ENCODE results near the gene MCM10. TPM values are rescaled to one million over a fixed set of nuclear protein-coding genes. Genes with fewer than 3 reads are reported as not detected.

MCM10 gene
- total and polyA plus RNA-seq, 2 experiments from 2014 or later, result 3.1 to 3.6 TPM

DNA sequence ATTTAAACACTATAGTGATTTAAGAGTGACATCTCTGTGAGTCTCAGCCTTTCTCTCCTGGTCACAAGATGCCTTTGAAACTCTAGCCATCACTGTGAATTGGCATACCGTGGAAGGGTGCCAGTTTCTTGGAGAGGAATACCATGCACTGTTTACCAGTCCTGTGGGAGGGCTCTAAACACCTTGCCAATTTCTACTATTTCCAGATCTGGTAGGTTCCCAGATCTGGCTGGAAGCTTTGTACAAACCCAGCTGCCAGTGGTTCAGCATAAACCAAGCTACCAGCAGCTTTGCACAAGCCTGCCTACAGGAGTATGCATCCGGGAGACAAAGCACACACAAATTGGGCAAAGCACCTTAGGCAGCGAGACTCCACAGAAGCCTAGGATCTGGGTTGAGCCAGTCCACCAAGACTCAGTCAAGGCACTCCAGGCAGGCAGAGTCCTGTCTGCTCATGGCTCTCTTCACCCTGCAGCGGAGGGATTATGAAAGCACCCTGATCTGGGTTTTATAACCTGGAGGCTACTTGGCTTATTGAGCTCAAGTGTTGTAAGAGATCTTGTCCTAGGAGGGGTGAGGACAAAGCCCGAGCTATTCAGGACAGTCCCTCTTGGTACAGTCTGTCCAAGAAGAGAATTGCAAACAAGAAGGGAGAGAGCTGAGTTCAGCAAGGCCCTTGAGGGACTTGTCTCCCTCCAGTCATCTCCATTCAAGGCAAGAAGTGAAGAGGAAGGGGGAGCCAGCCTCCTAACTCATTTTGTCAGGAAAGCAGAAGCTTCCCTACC, 23.6 kb downstream of the MCM10 start:
- Histone ChIP-seq H4K20me1 (ENCODE audit: insufficient read depth, poor library complexity, severe bottlenecking) (no peaks in the 10 kb centered on the region), H3K9me2 (replicated peaks; ENCODE audit: insufficient read depth) (no peaks in the 10 kb centered on the region), H3K27me3 (no peaks in the 10 kb centered on the region), H3K4me1 (ENCODE audit: insufficient read depth) (no peaks in the 10 kb centered on the region), H3K79me2 (no peaks in the 10 kb centered on the region), H3K36me3 (replicated peaks; ENCODE audit: insufficient read depth, low read depth) (no peaks in the 10 kb centered on the region), H3K9me3 (ENCODE audit: low read depth) (no peaks in the 10 kb centered on the region), H3K4me3 (no peak overlapping the region), H3K4me2 (no peak overlapping the region), H2AFZ (no peak overlapping the region), H3K27ac (no peak overlapping the region)
- WGBS (ENCODE audit: low lambda C conversion rate, missing lambda C conversion rate), result 95% methylated on average over 5 of the region's 5 CpGs
- no peak for TF ChIP-seq EZH2 (IDR thresholded peaks at IDR 0.05; ENCODE audit: borderline replicate concordance)
- no peak for TF ChIP-seq EZH2phosphoT487 (IDR thresholded peaks at IDR 0.05; ENCODE audit: low read depth, severe bottlenecking, unreplicated experiment)
- TF ChIP-seq, protein P1, sequence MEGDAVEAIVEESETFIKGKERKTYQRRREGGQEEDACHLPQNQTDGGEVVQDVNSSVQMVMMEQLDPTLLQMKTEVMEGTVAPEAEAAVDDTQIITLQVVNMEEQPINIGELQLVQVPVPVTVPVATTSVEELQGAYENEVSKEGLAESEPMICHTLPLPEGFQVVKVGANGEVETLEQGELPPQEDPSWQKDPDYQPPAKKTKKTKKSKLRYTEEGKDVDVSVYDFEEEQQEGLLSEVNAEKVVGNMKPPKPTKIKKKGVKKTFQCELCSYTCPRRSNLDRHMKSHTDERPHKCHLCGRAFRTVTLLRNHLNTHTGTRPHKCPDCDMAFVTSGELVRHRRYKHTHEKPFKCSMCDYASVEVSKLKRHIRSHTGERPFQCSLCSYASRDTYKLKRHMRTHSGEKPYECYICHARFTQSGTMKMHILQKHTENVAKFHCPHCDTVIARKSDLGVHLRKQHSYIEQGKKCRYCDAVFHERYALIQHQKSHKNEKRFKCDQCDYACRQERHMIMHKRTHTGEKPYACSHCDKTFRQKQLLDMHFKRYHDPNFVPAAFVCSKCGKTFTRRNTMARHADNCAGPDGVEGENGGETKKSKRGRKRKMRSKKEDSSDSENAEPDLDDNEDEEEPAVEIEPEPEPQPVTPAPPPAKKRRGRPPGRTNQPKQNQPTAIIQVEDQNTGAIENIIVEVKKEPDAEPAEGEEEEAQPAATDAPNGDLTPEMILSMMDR (IDR thresholded peaks at IDR 0.05; ENCODE audit: poor library complexity), result no peak
- no peak for DNase-seq (ENCODE audit: low spot score)

DNA sequence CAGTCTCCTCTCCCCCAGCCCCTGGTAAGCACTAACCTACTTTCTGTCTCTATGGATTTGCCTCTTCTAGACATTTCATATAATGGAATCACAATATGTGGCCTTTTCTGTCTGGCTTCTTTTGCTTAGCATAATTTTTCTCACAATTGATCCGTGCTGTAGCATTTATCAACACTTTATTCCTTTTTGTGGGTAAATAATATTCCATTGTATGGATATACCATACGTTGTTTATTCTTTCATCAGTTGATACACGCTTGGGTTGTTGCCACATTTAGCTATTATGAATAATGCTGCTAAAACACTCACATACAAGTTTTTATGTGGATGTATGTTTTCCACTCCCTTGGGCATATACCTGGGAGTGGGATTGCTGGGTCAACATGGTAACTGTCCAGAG, 25.8 kb downstream of the MCM10 start:
- H3K4me2 ChIP-seq, result no peak overlapping the region
- H3K79me2 ChIP-seq, result no peaks in the 10 kb centered on the region
- H3K4me1 ChIP-seq (ENCODE audit: insufficient read depth), result no peaks in the 10 kb centered on the region
- H3K36me3 ChIP-seq (replicated peaks; ENCODE audit: insufficient read depth, low read depth), result no peaks in the 10 kb centered on the region
- no peak overlapping the region for H2AFZ ChIP-seq
- H3K27ac ChIP-seq, result no peak overlapping the region
- no peak overlapping the region for H3K4me3 ChIP-seq
- no peaks in the 10 kb centered on the region for H3K9me3 ChIP-seq (ENCODE audit: low read depth)
- H3K27me3 ChIP-seq, result no peaks in the 10 kb centered on the region
- WGBS (ENCODE audit: low lambda C conversion rate, missing lambda C conversion rate), result 100% methylated on average over 3 of the region's 3 CpGs
- no peaks in the 10 kb centered on the region for H4K20me1 ChIP-seq (ENCODE audit: insufficient read depth, poor library complexity, severe bottlenecking)
- H3K9me2 ChIP-seq (replicated peaks; ENCODE audit: insufficient read depth), result no peaks in the 10 kb centered on the region
- no peak for DNase-seq (ENCODE audit: low spot score)
- TF ChIP-seq, protein P1 (IDR thresholded peaks at IDR 0.05; ENCODE audit: poor library complexity), result no peak
- no peak for TF ChIP-seq EZH2phosphoT487 (IDR thresholded peaks at IDR 0.05; ENCODE audit: low read depth, severe bottlenecking, unreplicated experiment)
- no peak for TF ChIP-seq EZH2 (IDR thresholded peaks at IDR 0.05; ENCODE audit: borderline replicate concordance)

DNA sequence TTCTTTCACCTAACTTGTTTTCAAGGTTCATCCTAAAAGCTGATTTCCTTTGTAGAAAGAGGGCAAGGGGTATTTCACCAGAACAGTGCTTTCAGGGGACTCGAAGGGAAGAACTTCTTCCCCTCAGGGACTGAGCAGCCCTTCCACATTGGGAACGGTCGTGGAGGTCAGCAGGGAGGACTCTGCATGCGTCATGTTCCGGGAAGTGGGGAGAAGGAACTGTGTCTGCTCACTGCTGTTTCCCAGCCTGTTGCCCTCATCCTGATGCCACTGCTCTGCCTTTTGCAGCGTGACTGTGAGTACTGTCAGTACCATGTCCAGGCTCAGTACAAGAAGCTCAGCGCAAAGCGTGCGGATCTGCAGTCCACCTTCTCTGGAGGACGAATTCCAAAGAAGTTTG, 27.2 kb downstream of the MCM10 start:
- Histone ChIP-seq H4K20me1 (ENCODE audit: insufficient read depth, poor library complexity, severe bottlenecking) (no peaks in the 10 kb centered on the region), H3K4me3 (no peak overlapping the region), H3K9me3 (ENCODE audit: low read depth) (no peaks in the 10 kb centered on the region), H3K4me1 (ENCODE audit: insufficient read depth) (no peaks in the 10 kb centered on the region), H3K36me3 (replicated peaks; ENCODE audit: insufficient read depth, low read depth) (no peaks in the 10 kb centered on the region), H3K9me2 (replicated peaks; ENCODE audit: insufficient read depth) (no peaks in the 10 kb centered on the region), H2AFZ (no peak overlapping the region), H3K4me2 (no peak overlapping the region), H3K27me3 (no peaks in the 10 kb centered on the region), H3K27ac (no peak overlapping the region), H3K79me2 (no peaks in the 10 kb centered on the region)
- no peak for DNase-seq (ENCODE audit: low spot score)
- TF ChIP-seq EZH2 (IDR thresholded peaks at IDR 0.05; ENCODE audit: borderline replicate concordance) (no peak), EZH2phosphoT487 (IDR thresholded peaks at IDR 0.05; ENCODE audit: low read depth, severe bottlenecking, unreplicated experiment) (no peak)
- TF ChIP-seq, protein P1 (IDR thresholded peaks at IDR 0.05; ENCODE audit: poor library complexity), result no peak
- WGBS (ENCODE audit: low lambda C conversion rate, missing lambda C conversion rate), result 97% methylated on average over 10 of the region's 10 CpGs
